DMS 273 (cell line): ENCODE measurements around the gene MT1H.
"Not testable (repeated sequence)": the region's sequence is repeated elsewhere in the genome, so short reads cannot be mapped to it uniquely, and the experiment has no call there.

Experiments
- DNase-seq: peaks from one replicate; lab custom pipeline; 2025; ENCODE audit not compliant: unreplicated experiment; lab: John Stamatoyannopoulos, UW

The MT1H gene

DNA sequence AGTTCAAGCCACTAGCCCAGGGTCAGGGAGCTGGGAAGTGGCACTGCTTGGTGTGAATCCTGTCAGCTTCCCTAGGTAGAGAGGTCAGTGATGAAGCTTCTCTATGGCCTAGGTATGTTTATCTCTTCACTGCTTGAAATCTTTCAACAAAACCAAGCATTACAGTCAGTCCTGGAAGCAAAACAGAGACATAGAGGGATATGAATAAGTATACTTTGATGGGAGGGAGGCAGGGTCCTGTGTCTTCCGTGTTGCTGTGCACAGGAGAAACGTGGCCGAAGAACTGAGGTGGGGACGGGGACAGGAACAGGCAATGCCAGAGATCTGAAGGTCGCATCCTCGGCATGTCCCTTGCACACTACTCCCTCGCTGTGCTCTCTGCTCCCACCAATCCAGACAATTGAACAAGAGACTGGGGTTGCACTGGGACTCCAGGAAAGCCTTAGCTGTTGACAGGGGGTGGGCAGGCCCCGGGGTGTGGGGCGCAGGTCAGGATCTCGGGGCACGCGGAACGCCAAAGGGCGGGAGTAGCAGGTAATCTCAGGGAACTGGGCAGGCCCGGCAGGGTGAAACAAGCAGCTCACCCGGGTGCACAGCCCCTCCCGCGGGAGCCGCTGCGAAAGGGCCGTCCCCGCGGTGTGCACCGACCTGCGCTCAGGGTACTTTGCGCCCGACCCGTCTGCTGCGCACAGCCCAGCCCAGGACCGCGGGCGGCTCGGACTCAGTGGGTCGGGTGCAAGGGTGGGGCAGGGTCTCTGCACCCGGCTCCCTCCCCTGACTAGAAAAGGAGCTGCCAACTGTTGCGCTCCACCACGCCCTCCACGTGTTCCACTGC, at the start of gene MT1H:
Gene MT1H (plus strand): TSS at position 810 of the 835 bp plus-strand sequence. CDS start 71 bp downstream, outside the sequence.
- DNase-seq, result no peak

DNA sequence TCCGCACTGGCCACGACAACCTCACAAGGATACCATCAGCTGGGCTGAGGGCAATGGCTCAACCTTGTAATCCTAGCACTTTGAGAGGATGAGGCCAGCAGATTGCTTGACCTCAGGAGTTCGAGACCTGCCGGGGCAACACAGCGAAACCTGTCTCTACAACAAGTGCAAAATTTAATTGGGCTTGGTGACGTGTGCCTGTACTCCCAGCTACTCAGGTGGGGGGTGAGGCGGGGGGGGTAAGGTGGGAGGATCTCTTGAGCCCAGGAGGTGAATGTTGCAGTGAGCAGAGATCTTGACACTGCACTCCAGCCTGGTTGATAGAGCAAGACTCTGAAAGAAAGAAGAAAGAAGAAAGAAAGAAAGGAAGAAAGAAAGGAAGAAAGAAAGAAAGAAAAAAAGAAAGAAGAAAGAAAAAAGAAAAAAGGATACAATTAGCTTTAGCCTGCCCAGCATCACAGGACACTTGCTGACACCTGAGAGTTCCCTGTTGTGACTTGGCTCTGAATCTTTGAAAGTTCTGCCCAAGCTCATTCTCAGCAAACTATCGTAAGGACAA, 49.2 kb upstream of the MT1H start:
- no peak for DNase-seq

DNA sequence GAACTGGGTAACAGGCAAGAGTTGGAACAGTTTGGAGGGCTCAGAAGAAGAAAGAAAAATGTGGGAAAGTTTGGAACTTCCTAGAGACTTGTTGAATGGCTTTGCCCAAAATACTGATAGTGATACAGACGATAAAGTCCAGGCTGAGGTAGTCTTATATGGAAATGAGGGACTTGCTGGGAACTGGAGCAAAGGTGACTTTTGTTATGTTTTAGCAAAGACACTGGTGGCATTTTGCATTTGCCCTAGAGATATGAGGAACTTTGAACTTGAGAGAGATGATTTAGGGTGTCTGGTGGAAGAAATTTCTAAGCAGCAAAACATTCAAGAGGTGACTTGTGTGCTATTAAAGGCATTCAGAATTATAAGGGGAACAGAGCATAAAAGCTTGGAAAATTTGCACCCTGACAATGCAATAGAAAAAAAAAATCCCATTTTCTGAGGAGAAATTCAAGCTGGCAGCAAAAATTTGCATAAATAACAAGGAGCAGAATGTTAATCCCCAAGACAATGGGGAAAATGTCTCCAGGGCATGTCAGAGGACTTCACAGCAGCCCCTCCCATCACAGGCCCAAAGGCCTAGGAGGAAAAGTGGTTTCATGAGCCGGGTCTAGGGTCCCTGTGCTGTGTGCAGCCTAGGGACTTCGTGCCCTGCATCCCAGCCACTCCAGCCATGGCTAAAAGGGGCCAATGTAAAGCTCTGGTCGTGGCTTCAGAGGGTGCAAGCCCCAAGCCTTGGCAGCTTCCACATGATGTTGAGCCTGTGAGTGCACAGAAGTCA, 47.8 kb upstream of the MT1H start:
- DNase-seq, result not testable (repeated sequence)

DNA sequence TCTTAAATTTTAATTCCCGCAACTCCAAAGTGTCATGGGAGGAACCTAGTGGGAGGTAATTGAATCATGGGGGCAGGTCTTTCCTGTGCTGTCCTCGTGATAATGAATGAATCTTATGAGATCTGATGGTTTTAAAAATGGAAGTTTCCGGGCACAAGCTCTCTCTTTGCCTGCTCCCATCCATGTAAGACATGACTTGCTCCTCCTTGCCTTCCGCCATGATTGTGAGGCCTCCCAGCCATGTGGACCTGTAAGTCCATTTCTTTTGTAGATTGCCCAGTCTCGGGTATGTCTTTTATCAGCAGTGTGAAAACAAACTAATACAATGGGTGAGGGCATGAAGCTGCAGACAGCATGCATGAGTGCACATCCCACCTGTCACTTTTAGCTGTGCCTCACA, 46.4 kb upstream of the MT1H start:
- not testable (repeated sequence) for DNase-seq

DNA sequence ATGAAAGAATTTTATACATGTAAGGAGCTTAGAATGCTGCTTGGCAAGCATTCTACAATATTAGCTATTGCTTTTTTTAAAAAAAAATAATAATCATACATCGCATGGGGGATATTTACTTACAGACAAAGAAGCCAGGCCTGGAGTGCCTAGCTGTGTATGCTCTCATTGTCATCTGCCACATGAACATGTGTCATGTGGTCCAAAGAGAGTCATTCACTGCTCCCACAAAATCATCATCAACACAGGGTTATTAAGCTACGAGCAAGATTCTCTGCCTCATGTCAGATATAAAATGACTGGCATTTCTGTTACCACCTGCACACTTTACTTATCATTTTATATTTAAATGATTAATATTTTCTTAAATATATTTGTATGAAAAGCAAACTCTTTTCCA, 46.0 kb upstream of the MT1H start:
- DNase-seq, result no peak

DNA sequence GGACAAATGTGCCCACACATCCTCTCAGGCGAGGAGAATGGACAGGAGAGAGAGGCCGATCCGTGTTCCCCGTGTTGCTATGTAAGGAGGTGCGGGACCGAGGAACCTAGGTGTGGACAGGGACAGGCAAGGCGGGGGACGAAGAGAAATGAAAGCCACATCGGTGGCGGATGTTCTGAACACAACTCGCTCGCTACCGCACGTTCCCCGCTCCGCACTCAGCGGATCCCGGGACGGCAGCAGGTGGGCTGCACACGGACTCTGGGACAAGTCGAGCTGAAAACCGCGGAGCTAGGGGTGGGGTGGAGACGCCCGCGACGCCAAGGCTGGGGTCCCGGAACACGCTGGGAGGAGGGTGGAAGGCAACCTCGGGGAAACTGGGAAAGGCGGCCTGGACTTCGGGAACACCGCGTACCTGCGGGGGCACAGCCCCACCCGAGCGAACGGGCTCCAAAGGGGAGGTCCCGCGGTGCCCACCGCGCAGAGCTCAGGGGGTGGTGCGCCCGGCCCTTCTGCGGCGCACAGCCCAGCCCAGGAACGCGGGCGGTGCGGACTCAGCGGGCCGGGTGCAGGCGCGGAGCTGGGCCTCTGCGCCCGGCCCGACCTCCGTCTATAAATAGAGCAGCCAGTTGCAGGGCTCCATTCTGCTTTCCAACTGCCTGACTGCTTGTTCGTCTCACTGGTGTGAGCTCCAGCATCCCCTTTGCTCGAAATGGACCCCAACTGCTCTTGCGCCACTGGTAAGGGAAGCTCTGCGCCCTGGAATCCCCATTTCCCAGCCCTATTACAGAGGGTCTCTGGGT, 44.3 kb upstream of the MT1H start, which contains the start of gene MT1E:
Gene MT1E (plus strand): TSS at position 642 of the 803 bp plus-strand sequence. CDS start 71 bp downstream, at position 713.
- no peak for DNase-seq

DNA sequence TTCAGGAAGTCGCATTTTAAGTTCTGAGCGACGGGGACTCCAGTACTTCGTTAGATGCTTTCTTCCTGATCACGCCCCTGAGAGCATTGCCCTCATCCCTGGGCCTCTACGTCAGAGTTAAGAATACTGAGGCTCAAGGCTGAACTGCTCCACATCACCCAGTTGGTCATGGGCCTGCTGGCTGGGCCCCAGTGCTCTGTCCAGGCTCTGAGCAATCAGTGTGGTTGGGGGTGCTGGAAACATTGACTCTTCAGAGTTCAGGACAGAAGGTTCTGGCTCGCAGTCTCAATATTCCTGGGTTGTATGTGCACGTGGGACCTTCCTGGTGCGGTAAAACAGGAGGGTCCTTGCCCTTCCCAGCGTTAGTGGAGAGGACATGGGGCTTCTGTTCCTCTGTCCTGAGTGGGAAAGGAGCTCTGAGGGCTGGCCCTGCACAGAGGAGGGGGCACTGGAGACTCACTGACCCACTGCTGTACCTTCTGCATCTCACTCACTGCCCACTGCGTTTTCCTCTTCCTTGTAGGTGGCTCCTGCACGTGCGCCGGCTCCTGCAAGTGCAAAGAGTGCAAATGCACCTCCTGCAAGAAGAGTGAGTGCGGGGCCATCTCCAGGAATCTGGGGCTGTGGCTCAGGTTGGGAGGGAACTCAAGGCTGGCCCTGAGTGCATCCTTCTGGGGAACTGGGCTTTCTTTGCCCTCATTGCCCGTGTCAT, 43.5 kb upstream of the MT1H start:
- DNase-seq, result no peak

DNA sequence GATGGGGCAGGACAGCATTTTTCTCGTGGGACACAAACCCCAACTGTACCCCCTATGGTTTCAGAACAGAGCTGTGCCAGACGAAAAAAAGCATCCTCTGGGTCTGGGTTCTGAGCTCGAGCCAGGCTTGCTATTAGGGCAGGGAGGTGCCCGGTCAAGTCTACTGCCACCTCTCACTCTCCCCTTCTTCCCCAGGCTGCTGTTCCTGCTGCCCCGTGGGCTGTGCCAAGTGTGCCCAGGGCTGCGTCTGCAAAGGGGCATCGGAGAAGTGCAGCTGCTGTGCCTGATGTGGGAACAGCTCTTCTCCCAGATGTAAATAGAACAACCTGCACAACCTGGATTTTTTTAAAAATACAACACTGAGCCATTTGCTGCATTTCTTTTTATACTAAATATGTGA, 42.9 kb upstream of the MT1H start:
- DNase-seq, result no peak

DNA sequence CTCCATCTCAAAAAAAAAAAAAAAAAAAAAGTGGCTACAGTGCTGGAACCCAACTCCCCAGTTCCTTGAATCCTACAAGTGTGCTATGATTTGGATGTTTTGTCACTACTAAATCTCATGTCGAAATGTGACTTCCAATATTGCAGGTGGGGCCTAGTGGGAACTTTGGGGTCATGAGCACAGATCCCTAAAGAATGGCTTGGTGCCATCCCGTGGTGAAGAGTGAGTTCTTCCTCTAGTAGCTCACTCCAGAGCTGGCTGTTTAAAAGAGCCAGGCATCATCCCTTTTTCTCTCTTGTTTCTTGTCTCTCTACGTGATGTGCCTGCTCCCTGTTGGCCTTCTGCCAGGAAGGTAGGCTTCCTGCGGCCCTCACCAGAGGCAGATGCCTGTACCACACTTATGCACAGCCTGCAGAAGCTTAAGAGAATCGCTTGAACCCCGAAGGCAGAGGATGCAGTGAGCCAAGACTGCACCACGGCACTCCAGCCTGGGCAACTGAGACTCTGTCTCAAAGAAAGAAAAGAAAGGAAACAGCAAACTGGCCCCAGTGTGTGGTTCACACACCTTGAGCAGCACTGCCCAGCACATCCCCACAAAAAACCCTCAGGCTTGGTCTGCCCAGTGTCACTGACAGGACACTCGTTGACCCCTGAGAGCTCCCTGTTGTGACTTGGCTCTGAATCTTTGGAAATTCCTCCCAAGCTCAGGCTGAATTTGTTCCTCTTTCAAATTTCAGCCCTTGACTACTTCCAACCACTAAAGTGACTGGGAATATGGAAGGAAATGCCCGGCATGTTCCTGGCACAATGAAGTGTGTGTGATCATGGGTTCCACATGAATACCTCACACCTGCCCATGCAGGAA, 40.9 kb upstream of the MT1H start:
- peak; percentile 22 for DNase-seq

DNA sequence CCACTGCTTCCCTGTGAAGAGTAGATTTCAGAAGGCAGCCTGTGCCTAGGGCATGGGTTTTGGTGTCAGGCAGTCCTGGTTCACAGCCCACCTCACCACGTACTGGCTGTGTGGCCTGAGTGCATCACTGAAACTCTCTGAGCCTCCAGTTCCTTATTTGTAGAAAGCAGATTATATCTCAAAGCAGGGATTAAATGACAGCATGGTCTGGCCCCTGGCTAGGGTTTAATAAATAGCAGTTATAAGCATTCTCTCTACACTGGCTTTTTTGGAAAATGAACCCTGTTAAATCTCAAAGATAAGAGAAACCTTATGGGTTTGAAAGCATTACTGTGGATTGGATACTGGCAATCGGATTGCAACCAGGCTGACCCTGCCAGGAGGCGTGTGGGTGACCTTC, 40.1 kb upstream of the MT1H start:
- DNase-seq, result no peak

DNA sequence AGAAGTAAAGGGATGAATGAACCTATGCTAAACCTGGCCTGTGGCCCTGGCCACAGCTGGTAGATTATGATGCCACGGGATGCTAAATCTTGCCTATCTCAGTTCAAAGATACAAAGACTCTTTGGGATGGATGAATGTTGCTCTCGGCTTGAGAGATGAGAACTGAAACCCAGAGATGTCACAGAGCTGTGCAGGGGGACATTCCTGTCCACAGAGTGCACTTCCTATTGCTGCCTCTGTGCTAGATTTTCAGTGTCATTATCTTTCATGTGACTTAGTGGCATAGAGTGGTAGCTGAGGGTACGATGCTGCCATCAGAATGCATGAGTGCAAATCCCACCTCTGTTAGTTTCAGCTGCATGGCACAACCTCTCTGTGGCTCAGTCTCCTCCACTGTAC, 39.5 kb upstream of the MT1H start:
- DNase-seq, result no peak

DNA sequence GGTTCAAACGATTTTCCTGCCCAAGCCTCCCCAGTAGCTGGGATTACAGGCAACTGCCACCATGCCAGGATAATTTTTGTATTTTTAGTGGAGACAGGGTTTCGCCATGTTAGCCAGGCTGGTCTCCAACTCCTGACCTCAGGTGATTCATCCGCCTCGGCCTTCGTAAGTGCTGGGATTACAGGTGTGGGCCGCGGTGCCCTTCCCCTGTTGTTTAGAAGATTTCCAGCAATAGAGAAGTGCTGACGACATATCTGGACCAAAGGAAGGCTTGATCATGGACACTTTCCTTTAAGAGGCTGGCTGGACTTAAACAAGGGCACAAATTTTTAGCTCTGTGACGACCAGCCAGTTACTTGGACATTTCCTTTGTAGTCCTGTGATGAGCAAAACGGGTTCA, 38.4 kb upstream of the MT1H start:
- no peak for DNase-seq

DNA sequence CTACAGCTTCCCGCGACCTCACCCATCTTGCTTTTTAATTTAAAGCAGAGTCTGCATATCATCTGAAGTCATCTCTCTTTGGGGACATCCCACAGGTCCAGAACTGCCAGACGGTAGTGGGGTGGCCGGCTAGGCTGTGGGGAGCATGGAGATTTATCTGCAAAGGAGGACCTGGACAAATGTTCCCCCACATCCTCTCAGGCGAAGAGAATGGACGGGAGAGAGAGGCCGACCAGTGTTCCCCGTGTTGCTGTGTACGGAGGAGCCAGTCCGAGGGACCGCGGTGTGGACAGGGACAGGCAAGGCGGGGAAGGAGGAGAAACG, 37.8 kb upstream of the MT1H start:
- DNase-seq, result no peak

DNA sequence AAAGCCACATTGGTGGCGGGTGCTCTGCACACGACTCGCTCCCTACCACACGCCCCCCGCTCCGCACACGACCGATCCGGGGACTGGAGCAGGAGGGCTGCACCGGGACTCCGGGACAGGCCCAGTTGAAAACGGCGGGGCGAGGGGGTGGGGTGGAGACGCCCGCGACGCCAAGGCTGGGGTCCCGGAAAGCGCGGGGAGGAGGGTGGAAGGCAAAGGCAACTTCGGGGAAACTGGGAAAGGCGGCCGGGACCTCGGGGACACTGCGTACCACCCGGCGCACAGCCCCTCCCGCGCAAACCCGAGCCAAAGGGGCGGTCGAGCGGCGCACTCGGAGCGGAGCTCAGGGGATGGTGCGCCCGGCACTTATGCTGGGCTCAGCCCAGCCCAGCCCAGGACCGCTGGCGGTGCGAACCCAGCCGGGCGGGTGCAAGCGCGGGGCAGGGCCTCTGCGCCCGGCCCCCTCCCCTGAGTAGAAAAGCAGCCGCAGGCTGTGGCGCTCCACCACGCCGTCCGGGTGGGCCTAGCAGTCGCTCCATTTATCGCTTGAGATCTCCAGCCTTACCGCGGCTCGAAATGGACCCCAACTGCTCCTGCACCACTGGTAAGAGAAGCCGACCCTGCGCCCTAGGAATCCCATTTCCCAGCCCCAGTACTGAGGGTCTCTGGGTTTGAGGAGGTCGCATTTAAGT, 37.3 kb upstream of the MT1H start, which contains the start of gene MT1M:
Gene MT1M (plus strand): TSS at position 504 of the 692 bp plus-strand sequence. CDS start 73 bp downstream, at position 577.
- peak; percentile 55 for DNase-seq

DNA sequence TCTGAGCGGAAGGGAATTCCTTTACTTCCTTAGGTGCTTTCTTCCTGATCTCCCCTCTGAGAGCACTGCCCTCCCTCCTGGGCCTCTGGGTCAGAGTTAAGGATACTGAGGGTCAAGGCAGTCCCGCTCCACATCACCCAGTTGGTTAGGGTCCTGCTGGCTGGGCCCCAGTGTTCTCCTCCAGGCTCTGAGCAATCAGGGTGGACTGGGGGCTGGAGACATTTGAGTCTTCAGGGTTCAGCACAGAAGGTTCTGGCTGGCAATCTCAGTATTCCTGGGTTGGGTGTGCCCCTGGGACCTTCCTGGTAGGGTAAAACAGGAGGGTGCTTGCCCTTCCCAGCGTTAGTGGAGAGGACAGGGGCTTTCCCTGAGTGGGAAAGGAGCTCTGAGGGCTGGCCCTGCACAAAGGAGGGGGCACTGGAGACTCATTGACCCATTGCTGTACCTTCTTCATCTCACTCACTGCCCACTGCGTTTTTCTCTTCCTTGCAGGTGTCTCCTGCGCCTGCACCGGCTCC, 36.7 kb upstream of the MT1H start:
- no peak for DNase-seq

DNA sequence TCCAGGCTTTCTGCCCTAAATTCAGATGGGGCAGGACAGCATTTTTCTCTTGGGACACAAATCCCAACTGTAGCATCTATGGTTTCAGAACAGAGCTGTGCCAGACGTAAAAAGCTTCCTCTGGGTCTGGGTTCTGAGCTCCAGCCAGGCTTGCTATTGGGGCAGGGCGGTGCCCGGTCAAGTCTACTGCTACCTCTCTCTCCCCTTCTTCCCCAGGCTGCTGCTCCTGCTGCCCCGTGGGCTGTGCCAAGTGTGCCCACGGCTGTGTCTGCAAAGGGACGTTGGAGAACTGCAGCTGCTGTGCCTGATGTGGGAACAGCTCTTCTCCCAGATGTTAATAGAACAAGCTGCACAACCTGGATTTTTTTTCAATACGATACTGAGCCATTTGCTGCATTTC, 36.1 kb upstream of the MT1H start:
- DNase-seq, result no peak

DNA sequence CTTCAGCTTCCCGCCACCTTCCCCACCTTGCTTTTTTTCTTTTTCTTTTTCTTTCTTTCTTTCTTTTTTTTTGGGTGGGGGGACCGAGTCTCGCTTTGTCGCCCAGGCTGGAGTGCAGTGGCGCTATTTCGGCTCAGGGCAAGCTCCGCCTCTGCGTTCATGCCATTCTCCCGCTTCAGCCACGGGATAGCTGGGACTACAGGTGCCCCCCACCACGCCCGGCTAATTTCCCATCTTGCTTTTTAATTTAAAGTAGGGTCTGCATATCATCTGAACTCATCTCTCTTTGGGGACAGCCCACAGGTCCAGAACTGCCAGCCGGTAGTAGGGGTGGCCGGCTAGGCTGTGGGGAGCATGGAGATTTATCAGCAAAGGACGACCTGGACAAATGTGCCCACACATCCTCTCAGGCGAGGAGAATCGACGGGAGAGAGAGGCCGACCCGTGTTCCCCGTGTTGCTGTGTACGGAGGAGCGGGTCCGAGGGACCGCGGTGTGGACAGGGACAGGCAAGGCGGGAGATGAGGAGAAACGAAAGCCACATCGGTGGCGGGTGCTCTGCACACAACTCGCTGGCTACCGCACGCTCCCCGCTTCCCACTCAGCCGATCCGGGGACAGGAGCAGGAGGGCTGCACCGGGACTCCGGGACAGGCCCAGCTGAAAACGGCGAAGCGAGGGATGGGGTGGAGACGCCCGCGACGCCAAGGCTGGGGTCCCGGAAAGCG, 34.7 kb upstream of the MT1H start:
- DNase-seq, result no peak

DNA sequence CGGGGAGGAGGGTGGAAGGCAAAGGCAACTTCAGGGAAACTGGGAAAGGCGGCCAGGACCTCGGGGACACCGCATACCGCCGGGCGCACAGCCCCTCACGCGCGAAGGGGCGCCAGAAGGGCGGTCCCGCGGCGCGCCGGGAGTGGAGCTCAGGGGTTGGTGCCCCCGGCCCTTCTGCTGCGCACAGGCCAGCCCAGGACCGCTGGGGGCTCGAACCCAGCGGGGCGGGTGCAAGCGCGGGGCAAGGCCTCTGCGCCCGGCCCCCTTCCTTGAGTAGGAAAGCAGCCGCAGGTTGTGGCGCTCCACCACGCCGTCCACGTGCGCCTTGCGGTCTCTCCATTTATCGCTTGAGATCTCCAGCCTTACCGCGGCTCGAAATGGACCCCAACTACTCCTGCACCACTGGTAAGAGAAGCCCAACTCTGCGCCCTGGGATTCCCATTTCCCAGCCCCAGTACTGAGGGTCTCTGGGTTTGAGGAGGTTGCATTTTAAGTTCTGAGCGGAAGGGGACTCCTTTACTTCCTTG, 34.1 kb upstream of the MT1H start:
- DNase-seq, result no peak
